Hypothalamus (tissue), 51 donors: ENCODE data around the gene AASDH.

Source experiments
- DNase-seq, 51 donors: peaks; one replicate each; lab custom pipeline; 2025; lab: John Stamatoyannopoulos, UW

The AASDH gene

GRCh38 chr4:56387023-56388001 is at the start of gene AASDH:
TSS of gene AASDH (minus strand) at chr4:56387491. CDS start at chr4:56384299, 3,192 bp downstream.
- peak; percentile 68 to 95 (median 88) for DNase-seq

- peak; percentile 68 to 98 (median 94) for DNase-seq
These were observed 48.0 kb upstream of the AASDH start, which contains the start of gene PPAT for GRCh38 chr4:56435140-56435926. TSS of gene PPAT (minus strand) at chr4:56435615. CDS start at chr4:56435477, 138 bp downstream.

- DNase-seq = peak in 22 of 51 donors; percentile 15 to 60 (median 43)
These were observed 47.4 kb upstream of the AASDH start for GRCh38 chr4:56434599-56435139.

- no peak for DNase-seq
These were observed 46.0 kb upstream of the AASDH start for GRCh38 chr4:56433280-56433679.

GRCh38 chr4:56430203-56430602 is 42.9 kb upstream of the AASDH start:
- no peak for DNase-seq

GRCh38 chr4:56427179-56427578 is 39.9 kb upstream of the AASDH start:
- DNase-seq = no peak

- DNase-seq = no peak
These were observed 39.0 kb upstream of the AASDH start for GRCh38 chr4:56426273-56426672.

- DNase-seq = no peak
These were observed 38.2 kb upstream of the AASDH start for GRCh38 chr4:56425518-56425917.

GRCh38 chr4:56424697-56425514 is 37.6 kb upstream of the AASDH start:
- DNase-seq = peak in 5 of 51 donors; percentile 1 to 16 (median 8)

GRCh38 chr4:56424176-56424575 is 36.9 kb upstream of the AASDH start:
- no peak for DNase-seq

GRCh38 chr4:56417396-56417795 is 30.1 kb upstream of the AASDH start:
- no peak for DNase-seq

GRCh38 chr4:56416349-56416748 is 29.1 kb upstream of the AASDH start:
- no peak for DNase-seq

- no peak for DNase-seq
These were observed 26.9 kb upstream of the AASDH start for GRCh38 chr4:56414135-56414670.

- peak in 16 of 51 donors; percentile 0 to 67 (median 20) for DNase-seq
These were observed 23.2 kb upstream of the AASDH start for GRCh38 chr4:56410247-56411062.

- DNase-seq = no peak
These were observed 22.3 kb upstream of the AASDH start for GRCh38 chr4:56409511-56410090.

- DNase-seq = no peak
These were observed 21.7 kb upstream of the AASDH start for GRCh38 chr4:56408978-56409377.

GRCh38 chr4:56406151-56406550 is 18.9 kb upstream of the AASDH start:
- no peak for DNase-seq

- DNase-seq = no peak
These were observed 17.7 kb upstream of the AASDH start for GRCh38 chr4:56405016-56405415.

- no peak for DNase-seq
These were observed 13.3 kb upstream of the AASDH start for GRCh38 chr4:56400560-56400959.
